Measurements from ENCODE around the gene PMPCA.

Gene PMPCA

GRCh38 chr9:136433043-136433715 lies 22.7 kb downstream of the PMPCA start:
- no peak overlapping the region for H3K9ac ChIP-seq (ENCODE audit: low read length)
- H3K27me3 ChIP-seq (ENCODE audit: insufficient read depth, low read length) = no peaks in the 10 kb centered on the region
- H3K27ac ChIP-seq (ENCODE audit: low read depth, low read length, poor library complexity, severe bottlenecking) = no peak overlapping the region
- H3K4me3 ChIP-seq (ENCODE audit: low read depth, low read length, poor library complexity, severe bottlenecking) = no peak overlapping the region
- peaks cover 6% of the 10 kb centered on the region for H3K36me3 ChIP-seq (ENCODE audit: insufficient read depth, low read length)
- no peaks in the 10 kb centered on the region for H3F3A ChIP-seq (ENCODE audit: insufficient read depth, low read length)
- H2AFZ ChIP-seq (ENCODE audit: low read length) = no peak overlapping the region
- H4K20me1 ChIP-seq (ENCODE audit: insufficient read depth, low read length) = no peaks in the 10 kb centered on the region
- H3K9me2 ChIP-seq (ENCODE audit: low read depth, low read length) = no peaks in the 10 kb centered on the region
- TF ChIP-seq CTCF (IDR thresholded peaks at IDR 0.05; ENCODE audit: low read length) (no peak), EZH2 (IDR thresholded peaks at IDR 0.05; ENCODE audit: borderline replicate concordance, low read length) (no peak)
- H3K4me1 ChIP-seq (ENCODE audit: insufficient read depth, low read length, severe bottlenecking) = peaks cover 17% of the 10 kb centered on the region
- H3K4me2 ChIP-seq (ENCODE audit: low read length) = no peak overlapping the region
- H3K9me3 ChIP-seq (ENCODE audit: low read length) = no peaks in the 10 kb centered on the region
- H3K79me2 ChIP-seq (ENCODE audit: insufficient read depth, low read length) = no peaks in the 10 kb centered on the region

GRCh38 chr9:136433849-136434579 lies 23.6 kb downstream of the PMPCA start:
- TF ChIP-seq CTCF (IDR thresholded peaks at IDR 0.05; ENCODE audit: low read length) = no peak
- no peak for TF ChIP-seq EZH2 (IDR thresholded peaks at IDR 0.05; ENCODE audit: borderline replicate concordance, low read length)

GRCh38 chr9:136434580-136435169 lies 24.2 kb downstream of the PMPCA start:
- no peaks in the 10 kb centered on the region for H3K27me3 ChIP-seq (ENCODE audit: insufficient read depth, low read length)
- no peaks in the 10 kb centered on the region for H3F3A ChIP-seq (ENCODE audit: insufficient read depth, low read length)
- H3K79me2 ChIP-seq (ENCODE audit: insufficient read depth, low read length) = no peaks in the 10 kb centered on the region
- H3K9ac ChIP-seq (ENCODE audit: low read length) = no peak overlapping the region
- H2AFZ ChIP-seq (ENCODE audit: low read length) = no peak overlapping the region
- no peak overlapping the region for H3K27ac ChIP-seq (ENCODE audit: low read depth, low read length, poor library complexity, severe bottlenecking)
- H3K4me2 ChIP-seq (ENCODE audit: low read length) = no peak overlapping the region
- no peaks in the 10 kb centered on the region; the same call in none of the 2 replicates for H3K36me3 ChIP-seq (ENCODE audit: insufficient read depth, low read length)
- peaks cover 25% of the 10 kb centered on the region for H3K4me1 ChIP-seq (ENCODE audit: insufficient read depth, low read length, severe bottlenecking)
- H4K20me1 ChIP-seq (ENCODE audit: insufficient read depth, low read length) = no peaks in the 10 kb centered on the region
- H3K9me3 ChIP-seq (ENCODE audit: low read length) = no peaks in the 10 kb centered on the region
- H3K4me3 ChIP-seq (ENCODE audit: low read depth, low read length, poor library complexity, severe bottlenecking) = no peak overlapping the region
- H3K9me2 ChIP-seq (ENCODE audit: low read depth, low read length) = no peaks in the 10 kb centered on the region
- TF ChIP-seq EZH2 (IDR thresholded peaks at IDR 0.05; ENCODE audit: borderline replicate concordance, low read length) (no peak), CTCF (IDR thresholded peaks at IDR 0.05; ENCODE audit: low read length) (no peak)

More at GRCh38 chr9:136433849-136434579, 23.6 kb downstream of the PMPCA start:
- Histone ChIP-seq H3K27ac (ENCODE audit: low read depth, low read length, poor library complexity, severe bottlenecking) (no peak overlapping the region), H3K79me2 (ENCODE audit: insufficient read depth, low read length) (no peaks in the 10 kb centered on the region), H3K4me2 (ENCODE audit: low read length) (no peak overlapping the region), H3K27me3 (ENCODE audit: insufficient read depth, low read length) (no peaks in the 10 kb centered on the region), H3K36me3 (ENCODE audit: insufficient read depth, low read length) (peaks cover 4% of the 10 kb centered on the region), H3F3A (ENCODE audit: insufficient read depth, low read length) (no peaks in the 10 kb centered on the region), H3K9me3 (ENCODE audit: low read length) (no peaks in the 10 kb centered on the region), H3K4me3 (ENCODE audit: low read depth, low read length, poor library complexity, severe bottlenecking) (no peak overlapping the region), H4K20me1 (ENCODE audit: insufficient read depth, low read length) (no peaks in the 10 kb centered on the region), H2AFZ (ENCODE audit: low read length) (no peak overlapping the region), H3K9ac (ENCODE audit: low read length) (no peak overlapping the region), H3K4me1 (ENCODE audit: insufficient read depth, low read length, severe bottlenecking) (peaks cover 25% of the 10 kb centered on the region), H3K9me2 (ENCODE audit: low read depth, low read length) (no peaks in the 10 kb centered on the region)

Data from OCI-LY1 (cell line).